Measurements from ENCODE around the gene FOXN3.

DNA sequence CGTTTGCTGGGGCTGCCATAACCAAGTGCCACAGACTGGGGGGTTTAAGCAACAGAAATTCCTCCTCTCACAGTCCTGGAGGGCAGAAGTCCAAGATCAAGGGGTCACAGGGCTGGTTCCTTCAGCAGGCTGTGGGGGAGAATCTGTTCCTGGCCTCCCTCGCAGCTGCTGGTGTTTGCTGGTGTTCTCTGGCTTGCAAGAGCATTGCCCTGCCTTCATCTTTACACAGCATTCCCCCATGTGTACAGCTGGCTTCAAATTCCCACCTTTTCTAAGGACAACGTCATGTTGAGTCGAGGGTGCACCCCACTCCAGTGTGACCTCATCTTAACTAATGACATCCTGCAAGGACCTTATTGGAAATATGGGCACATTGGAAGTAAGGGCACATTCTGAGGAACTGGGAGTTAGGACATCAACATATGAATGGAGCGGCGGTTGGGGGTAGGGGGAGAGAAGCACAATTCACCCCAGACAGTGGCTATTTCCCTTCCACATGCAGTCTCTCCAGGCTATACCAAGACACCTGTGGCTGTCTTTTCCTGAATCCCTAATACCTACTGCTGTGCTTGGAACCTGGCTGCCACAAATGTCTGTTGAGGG is 123.6 kb downstream of the FOXN3 start:
- TF ChIP-seq, protein P1, sequence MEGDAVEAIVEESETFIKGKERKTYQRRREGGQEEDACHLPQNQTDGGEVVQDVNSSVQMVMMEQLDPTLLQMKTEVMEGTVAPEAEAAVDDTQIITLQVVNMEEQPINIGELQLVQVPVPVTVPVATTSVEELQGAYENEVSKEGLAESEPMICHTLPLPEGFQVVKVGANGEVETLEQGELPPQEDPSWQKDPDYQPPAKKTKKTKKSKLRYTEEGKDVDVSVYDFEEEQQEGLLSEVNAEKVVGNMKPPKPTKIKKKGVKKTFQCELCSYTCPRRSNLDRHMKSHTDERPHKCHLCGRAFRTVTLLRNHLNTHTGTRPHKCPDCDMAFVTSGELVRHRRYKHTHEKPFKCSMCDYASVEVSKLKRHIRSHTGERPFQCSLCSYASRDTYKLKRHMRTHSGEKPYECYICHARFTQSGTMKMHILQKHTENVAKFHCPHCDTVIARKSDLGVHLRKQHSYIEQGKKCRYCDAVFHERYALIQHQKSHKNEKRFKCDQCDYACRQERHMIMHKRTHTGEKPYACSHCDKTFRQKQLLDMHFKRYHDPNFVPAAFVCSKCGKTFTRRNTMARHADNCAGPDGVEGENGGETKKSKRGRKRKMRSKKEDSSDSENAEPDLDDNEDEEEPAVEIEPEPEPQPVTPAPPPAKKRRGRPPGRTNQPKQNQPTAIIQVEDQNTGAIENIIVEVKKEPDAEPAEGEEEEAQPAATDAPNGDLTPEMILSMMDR (IDR thresholded peaks at IDR 0.05) = no peak
- no peak for TF ChIP-seq ZFX (IDR thresholded peaks at IDR 0.05; ENCODE audit: borderline replicate concordance)

Measured in 22Rv1 (cell line).